NK-92 (cell line): ENCODE measurements around the gene TMEM200C.
"Not testable (repeated sequence)": the region's sequence is repeated elsewhere in the genome, so short reads cannot be mapped to it uniquely, and the experiment has no call there.

ENCODE experiments used
- DNase-seq: peaks from one replicate; lab custom pipeline; 2025; ENCODE audit not compliant: unreplicated experiment; lab: John Stamatoyannopoulos, UW

TMEM200C gene

GRCh38 chr18:5892823-5893431 lies 2.4 kb downstream of the TMEM200C start:
- no peak for DNase-seq

- no peak for DNase-seq
These were observed 3.5 kb downstream of the TMEM200C start for GRCh38 chr18:5891854-5892215.

GRCh38 chr18:5891184-5891853 lies 4.0 kb downstream of the TMEM200C start:
- DNase-seq = no peak

- DNase-seq = no peak
These were observed 4.8 kb downstream of the TMEM200C start for GRCh38 chr18:5890331-5891183.

GRCh38 chr18:5885361-5885760 lies 10.0 kb downstream of the TMEM200C start:
- DNase-seq = no peak

- no peak for DNase-seq
These were observed 10.9 kb downstream of the TMEM200C start for GRCh38 chr18:5884375-5884774.

- no peak for DNase-seq
These were observed 15.8 kb downstream of the TMEM200C start for GRCh38 chr18:5879479-5879882.

GRCh38 chr18:5876891-5877290 lies 18.4 kb downstream of the TMEM200C start:
- DNase-seq = no peak

GRCh38 chr18:5874336-5874735 lies 21.0 kb downstream of the TMEM200C start:
- no peak for DNase-seq

- DNase-seq = no peak
These were observed 22.4 kb downstream of the TMEM200C start for GRCh38 chr18:5872886-5873285.

- no peak for DNase-seq
These were observed 23.9 kb downstream of the TMEM200C start for GRCh38 chr18:5871426-5871825.

GRCh38 chr18:5868218-5868854 lies 27.0 kb downstream of the TMEM200C start:
- no peak for DNase-seq

GRCh38 chr18:5865521-5865920 lies 29.8 kb downstream of the TMEM200C start:
- no peak for DNase-seq

GRCh38 chr18:5862127-5862526 lies 33.2 kb downstream of the TMEM200C start:
- DNase-seq = not testable (repeated sequence)

GRCh38 chr18:5857180-5857579 lies 38.1 kb downstream of the TMEM200C start:
- no peak for DNase-seq

- no peak for DNase-seq
These were observed 42.1 kb downstream of the TMEM200C start for GRCh38 chr18:5853253-5853652.

- no peak for DNase-seq
These were observed 43.3 kb downstream of the TMEM200C start for GRCh38 chr18:5851998-5852397.

- no peak for DNase-seq
These were observed 52.7 kb downstream of the TMEM200C start for GRCh38 chr18:5842653-5843052.

GRCh38 chr18:5841518-5841917 lies 53.8 kb downstream of the TMEM200C start:
- no peak for DNase-seq

- DNase-seq = no peak
These were observed 54.8 kb downstream of the TMEM200C start for GRCh38 chr18:5840547-5840946.

- no peak for DNase-seq
These were observed 55.3 kb downstream of the TMEM200C start for GRCh38 chr18:5840025-5840424.

- DNase-seq = no peak
These were observed 56.2 kb downstream of the TMEM200C start for GRCh38 chr18:5839102-5839501.
